Measurements from ENCODE around the gene TCP11L1.
A peak's percentile ranks its signal among the peaks of the same experiment; 100 is the strongest.

The TCP11L1 gene

DNA sequence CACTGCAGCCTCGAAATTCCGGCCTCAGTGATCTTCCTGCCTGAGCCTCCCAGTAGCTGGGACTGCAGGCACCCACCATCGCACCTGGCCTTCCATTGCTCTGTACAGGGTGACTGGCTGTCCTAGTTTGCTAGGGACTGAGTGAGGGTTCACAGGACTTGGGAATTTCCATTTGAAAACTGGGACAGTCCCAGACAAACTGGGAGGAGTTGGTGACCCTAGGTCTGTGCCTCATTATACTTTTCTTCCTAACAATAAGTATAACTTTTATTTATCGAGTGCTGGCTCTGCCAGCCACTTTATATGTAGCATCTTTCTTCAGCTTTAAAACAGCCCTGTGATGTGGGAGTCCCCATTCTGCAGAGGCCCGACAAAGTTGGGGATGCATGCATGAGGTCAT, 25.5 kb downstream of the TCP11L1 start:
- Histone ChIP-seq H3K27ac (no peak overlapping the region), H3K9ac (ENCODE audit: insufficient read length) (no peak overlapping the region), H3K9me3 (ENCODE audit: low read depth, low read length) (no peaks in the 10 kb centered on the region), H3K36me3 (ENCODE audit: insufficient read depth, low read length) (peaks cover 9% of the 10 kb centered on the region; the same call in 1 of the 2 replicates), H3K4me3 (no peak overlapping the region)
- TF ChIP-seq FOXP2 (optimal IDR thresholded peaks at IDR 0.05; ENCODE audit: control extremely low read depth, extremely low read length, insufficient read depth) (no peak), POLR2AphosphoS5 (IDR thresholded peaks at IDR 0.05; ENCODE audit: borderline replicate concordance, low read depth, low read length) (no peak), EZH2 (IDR thresholded peaks at IDR 0.05) (no peak)
- no peak for DNase-seq (ENCODE audit: low read depth, low spot score)

GRCh38 chr11:33065445-33066178, 26.2 kb downstream of the TCP11L1 start:
- no peaks in the 10 kb centered on the region for H3K9me3 ChIP-seq (ENCODE audit: low read depth, low read length)
- H3K9ac ChIP-seq (ENCODE audit: insufficient read length), result no peak overlapping the region
- no peak for DNase-seq (ENCODE audit: low read depth, low spot score)
- TF ChIP-seq POLR2AphosphoS5 (IDR thresholded peaks at IDR 0.05; ENCODE audit: borderline replicate concordance, low read depth, low read length) (no peak), EZH2 (IDR thresholded peaks at IDR 0.05) (no peak), FOXP2 (optimal IDR thresholded peaks at IDR 0.05; ENCODE audit: control extremely low read depth, extremely low read length, insufficient read depth) (no peak)
- peaks cover 9% of the 10 kb centered on the region; the same call in 1 of the 2 replicates for H3K36me3 ChIP-seq (ENCODE audit: insufficient read depth, low read length)
- no peak overlapping the region for H3K4me3 ChIP-seq
- H3K27ac ChIP-seq, result no peak overlapping the region

DNA sequence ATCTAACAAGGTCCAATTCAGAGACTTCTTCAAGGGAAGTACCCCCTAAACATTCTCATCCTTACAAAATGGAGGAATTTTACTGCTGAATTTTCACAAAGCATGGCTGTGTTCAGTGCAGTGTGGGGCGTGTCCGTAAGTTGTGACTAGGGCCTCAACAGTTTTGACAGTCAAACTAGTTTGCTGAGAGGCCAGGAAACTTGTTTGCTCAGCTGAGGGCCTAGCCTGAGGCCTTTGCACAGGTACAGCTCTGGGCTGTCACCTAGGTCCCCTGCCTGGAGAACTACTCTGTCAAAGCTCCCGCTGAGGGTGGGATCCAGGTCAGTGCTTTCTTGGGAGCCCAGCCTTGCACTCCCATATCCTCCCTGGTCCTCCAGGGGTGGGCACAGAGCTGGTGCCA, 27.9 kb downstream of the TCP11L1 start:
- Histone ChIP-seq H3K9me3 (ENCODE audit: low read depth, low read length) (no peaks in the 10 kb centered on the region), H3K36me3 (ENCODE audit: insufficient read depth, low read length) (peaks cover 9% of the 10 kb centered on the region; the same call in 1 of the 2 replicates), H3K9ac (ENCODE audit: insufficient read length) (no peak overlapping the region), H3K27ac (no peak overlapping the region), H3K4me3 (no peak overlapping the region)
- DNase-seq (ENCODE audit: low read depth, low spot score), result no peak
- TF ChIP-seq POLR2AphosphoS5 (IDR thresholded peaks at IDR 0.05; ENCODE audit: borderline replicate concordance, low read depth, low read length) (no peak), EZH2 (IDR thresholded peaks at IDR 0.05) (no peak), FOXP2 (optimal IDR thresholded peaks at IDR 0.05; ENCODE audit: control extremely low read depth, extremely low read length, insufficient read depth) (no peak)

- Histone ChIP-seq H3K9ac (ENCODE audit: insufficient read length) (no peak overlapping the region), H3K27ac (no peak overlapping the region), H3K36me3 (ENCODE audit: insufficient read depth, low read length) (peaks cover 21% of the 10 kb centered on the region; the same call in 1 of the 2 replicates), H3K9me3 (ENCODE audit: low read depth, low read length) (no peaks in the 10 kb centered on the region), H3K4me3 (no peak overlapping the region)
- no peak for DNase-seq (ENCODE audit: low read depth, low spot score)
- TF ChIP-seq FOXP2 (optimal IDR thresholded peaks at IDR 0.05; ENCODE audit: control extremely low read depth, extremely low read length, insufficient read depth), result no peak
- TF ChIP-seq EZH2 (IDR thresholded peaks at IDR 0.05), result no peak
- TF ChIP-seq POLR2AphosphoS5 (IDR thresholded peaks at IDR 0.05; ENCODE audit: borderline replicate concordance, low read depth, low read length), result no peak
These were observed 29.4 kb downstream of the TCP11L1 start for GRCh38 chr11:33068611-33069340.

DNA sequence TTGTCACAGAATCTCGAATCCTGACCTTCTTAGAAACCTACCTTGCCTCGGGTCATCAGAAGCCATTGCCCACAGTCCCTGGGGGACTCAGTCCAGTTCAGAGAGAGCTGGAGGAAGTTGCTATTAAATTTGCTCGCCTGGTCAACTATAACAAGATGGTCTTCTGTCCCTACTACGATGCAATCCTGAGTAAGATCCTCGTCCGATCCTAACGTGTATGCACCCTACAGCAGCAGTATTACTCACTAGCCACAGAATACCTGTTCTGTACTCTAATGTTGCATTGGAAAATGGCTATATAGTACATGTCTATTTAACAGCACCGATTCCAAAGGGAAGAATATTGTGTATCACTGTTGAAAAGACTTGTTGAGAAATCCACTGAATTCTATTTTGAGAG, 33.1 kb downstream of the TCP11L1 start:
- H3K4me3 ChIP-seq, result no peak overlapping the region
- H3K36me3 ChIP-seq (ENCODE audit: insufficient read depth, low read length), result peaks cover 44% of the 10 kb centered on the region; the same call in 1 of the 2 replicates
- H3K9ac ChIP-seq (ENCODE audit: insufficient read length), result no peak overlapping the region
- TF ChIP-seq EZH2 (IDR thresholded peaks at IDR 0.05) (no peak), POLR2AphosphoS5 (IDR thresholded peaks at IDR 0.05; ENCODE audit: borderline replicate concordance, low read depth, low read length) (no peak), FOXP2 (optimal IDR thresholded peaks at IDR 0.05; ENCODE audit: control extremely low read depth, extremely low read length, insufficient read depth) (no peak)
- H3K9me3 ChIP-seq (ENCODE audit: low read depth, low read length), result no peaks in the 10 kb centered on the region
- no peak for DNase-seq (ENCODE audit: low read depth, low spot score)
- H3K27ac ChIP-seq, result no peak overlapping the region

DNA sequence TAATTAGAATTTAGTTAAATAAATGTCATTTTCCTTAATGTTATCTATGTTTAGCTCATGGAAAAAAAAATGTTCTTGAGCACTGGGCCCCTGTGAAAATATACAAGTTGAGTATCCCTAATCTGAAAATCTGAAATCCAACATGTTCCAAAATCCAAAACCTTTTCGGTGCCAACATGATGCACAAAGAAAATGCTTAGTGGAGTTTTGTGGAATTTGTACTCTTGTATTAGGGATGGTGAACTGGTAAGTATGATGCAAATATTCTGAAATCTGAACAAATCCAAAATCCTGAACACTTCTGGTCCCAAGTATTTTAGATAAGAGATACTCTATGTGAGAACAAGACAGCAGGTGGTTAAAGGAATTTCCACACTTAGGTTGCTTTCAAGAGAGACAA, 44.5 kb downstream of the TCP11L1 start:
- Histone ChIP-seq H3K36me3 (ENCODE audit: insufficient read depth, low read length) (peaks cover 89% of the 10 kb centered on the region), H3K9me3 (ENCODE audit: low read depth, low read length) (no peaks in the 10 kb centered on the region), H3K4me3 (no peak overlapping the region), H3K9ac (ENCODE audit: insufficient read length) (no peak overlapping the region), H3K27ac (no peak overlapping the region; the same call in 1 of the 2 replicates)
- DNase-seq (ENCODE audit: low read depth, low spot score), result no peak
- TF ChIP-seq EZH2 (IDR thresholded peaks at IDR 0.05) (no peak), POLR2AphosphoS5 (IDR thresholded peaks at IDR 0.05; ENCODE audit: borderline replicate concordance, low read depth, low read length) (no peak), FOXP2 (optimal IDR thresholded peaks at IDR 0.05; ENCODE audit: control extremely low read depth, extremely low read length, insufficient read depth) (no peak)

- no peak overlapping the region for H3K4me3 ChIP-seq
- H3K9ac ChIP-seq (ENCODE audit: insufficient read length), result no peak overlapping the region
- no peak for TF ChIP-seq EZH2 (IDR thresholded peaks at IDR 0.05)
- TF ChIP-seq FOXP2 (optimal IDR thresholded peaks at IDR 0.05; ENCODE audit: control extremely low read depth, extremely low read length, insufficient read depth), result no peak
- TF ChIP-seq POLR2AphosphoS5 (IDR thresholded peaks at IDR 0.05; ENCODE audit: borderline replicate concordance, low read depth, low read length), result no peak
- peak overlapping the region; percentile 51 for H3K27ac ChIP-seq
- DNase-seq (ENCODE audit: low read depth, low spot score), result no peak
- peaks cover 90% of the 10 kb centered on the region for H3K36me3 ChIP-seq (ENCODE audit: insufficient read depth, low read length)
- no peaks in the 10 kb centered on the region for H3K9me3 ChIP-seq (ENCODE audit: low read depth, low read length)
These were observed 46.6 kb downstream of the TCP11L1 start for GRCh38 chr11:33086017-33086416.

DNA sequence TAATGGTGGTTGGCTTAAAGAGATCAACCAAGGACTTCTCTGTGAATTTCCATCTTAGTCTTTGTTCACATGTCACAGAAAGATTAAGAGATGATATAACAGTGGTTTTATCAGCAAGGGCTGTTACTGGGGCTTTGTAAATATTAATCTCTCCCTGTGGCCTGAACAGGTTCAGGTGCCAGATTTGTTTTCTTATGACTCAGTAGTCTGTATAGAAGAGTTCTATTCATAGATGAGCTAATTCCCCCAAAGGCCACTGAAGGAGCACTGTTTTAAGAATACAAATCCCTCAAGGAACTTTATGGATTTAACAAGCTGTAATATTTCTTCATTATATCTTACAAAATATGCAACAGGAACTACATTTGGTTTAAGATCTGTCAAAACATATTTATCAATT, 50.4 kb downstream of the TCP11L1 start:
- H3K36me3 ChIP-seq (ENCODE audit: insufficient read depth, low read length), result peaks cover 86% of the 10 kb centered on the region
- TF ChIP-seq FOXP2 (optimal IDR thresholded peaks at IDR 0.05; ENCODE audit: control extremely low read depth, extremely low read length, insufficient read depth) (no peak), EZH2 (IDR thresholded peaks at IDR 0.05) (no peak), POLR2AphosphoS5 (IDR thresholded peaks at IDR 0.05; ENCODE audit: borderline replicate concordance, low read depth, low read length) (no peak)

More for the DNA sequence above, 50.4 kb downstream of the TCP11L1 start:
- H3K27ac ChIP-seq, result peak overlapping the region; percentile 49; the same call in 1 of the 2 replicates
- no peaks in the 10 kb centered on the region for H3K9me3 ChIP-seq (ENCODE audit: low read depth, low read length)
- no peak overlapping the region for H3K4me3 ChIP-seq
- no peak overlapping the region for H3K9ac ChIP-seq (ENCODE audit: insufficient read length)
- DNase-seq (ENCODE audit: low read depth, low spot score), result no peak

Measured in SK-N-MC (cell line).